ENCODE results near the gene MLPH.

GRCh38 chr2:237517990-237518389 lies 30.9 kb downstream of the MLPH start:
- TF ChIP-seq, protein P1, sequence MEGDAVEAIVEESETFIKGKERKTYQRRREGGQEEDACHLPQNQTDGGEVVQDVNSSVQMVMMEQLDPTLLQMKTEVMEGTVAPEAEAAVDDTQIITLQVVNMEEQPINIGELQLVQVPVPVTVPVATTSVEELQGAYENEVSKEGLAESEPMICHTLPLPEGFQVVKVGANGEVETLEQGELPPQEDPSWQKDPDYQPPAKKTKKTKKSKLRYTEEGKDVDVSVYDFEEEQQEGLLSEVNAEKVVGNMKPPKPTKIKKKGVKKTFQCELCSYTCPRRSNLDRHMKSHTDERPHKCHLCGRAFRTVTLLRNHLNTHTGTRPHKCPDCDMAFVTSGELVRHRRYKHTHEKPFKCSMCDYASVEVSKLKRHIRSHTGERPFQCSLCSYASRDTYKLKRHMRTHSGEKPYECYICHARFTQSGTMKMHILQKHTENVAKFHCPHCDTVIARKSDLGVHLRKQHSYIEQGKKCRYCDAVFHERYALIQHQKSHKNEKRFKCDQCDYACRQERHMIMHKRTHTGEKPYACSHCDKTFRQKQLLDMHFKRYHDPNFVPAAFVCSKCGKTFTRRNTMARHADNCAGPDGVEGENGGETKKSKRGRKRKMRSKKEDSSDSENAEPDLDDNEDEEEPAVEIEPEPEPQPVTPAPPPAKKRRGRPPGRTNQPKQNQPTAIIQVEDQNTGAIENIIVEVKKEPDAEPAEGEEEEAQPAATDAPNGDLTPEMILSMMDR (IDR thresholded peaks at IDR 0.05; ENCODE audit: low read depth, low read length, missing input control), result no peak
- TF ChIP-seq GABPA (IDR thresholded peaks at IDR 0.05 in 1 of 2, conservative IDR thresholded peaks at IDR 0.05 in 1 of 2), result no peak
- TF ChIP-seq EGR1 (IDR thresholded peaks at IDR 0.05; ENCODE audit: low read depth in 2 of 2), result no peak
- TF ChIP-seq, protein P2, sequence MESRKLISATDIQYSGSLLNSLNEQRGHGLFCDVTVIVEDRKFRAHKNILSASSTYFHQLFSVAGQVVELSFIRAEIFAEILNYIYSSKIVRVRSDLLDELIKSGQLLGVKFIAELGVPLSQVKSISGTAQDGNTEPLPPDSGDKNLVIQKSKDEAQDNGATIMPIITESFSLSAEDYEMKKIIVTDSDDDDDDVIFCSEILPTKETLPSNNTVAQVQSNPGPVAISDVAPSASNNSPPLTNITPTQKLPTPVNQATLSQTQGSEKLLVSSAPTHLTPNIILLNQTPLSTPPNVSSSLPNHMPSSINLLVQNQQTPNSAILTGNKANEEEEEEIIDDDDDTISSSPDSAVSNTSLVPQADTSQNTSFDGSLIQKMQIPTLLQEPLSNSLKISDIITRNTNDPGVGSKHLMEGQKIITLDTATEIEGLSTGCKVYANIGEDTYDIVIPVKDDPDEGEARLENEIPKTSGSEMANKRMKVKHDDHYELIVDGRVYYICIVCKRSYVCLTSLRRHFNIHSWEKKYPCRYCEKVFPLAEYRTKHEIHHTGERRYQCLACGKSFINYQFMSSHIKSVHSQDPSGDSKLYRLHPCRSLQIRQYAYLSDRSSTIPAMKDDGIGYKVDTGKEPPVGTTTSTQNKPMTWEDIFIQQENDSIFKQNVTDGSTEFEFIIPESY (IDR thresholded peaks at IDR 0.05), result no peak
- TF ChIP-seq SP1 (IDR thresholded peaks at IDR 0.05), result no peak
- TF ChIP-seq YY1 (IDR thresholded peaks at IDR 0.05), result no peak
- TF ChIP-seq TAF1 (conservative IDR thresholded peaks at IDR 0.05), result no peak
- no peak for TF ChIP-seq MAX (IDR thresholded peaks at IDR 0.05)
- no peak for TF ChIP-seq RAD21 (IDR thresholded peaks at IDR 0.05)
- no peak for TF ChIP-seq RXRA (IDR thresholded peaks at IDR 0.05)
- TF ChIP-seq ATF3 (IDR thresholded peaks at IDR 0.05), result no peak
- no peak for TF ChIP-seq FOXA1 (IDR thresholded peaks at IDR 0.05)
